ENCODE measurements around the gene CMSS1. TPM values are rescaled to one million over a fixed set of nuclear protein-coding genes. Genes with fewer than 3 reads are reported as not detected.

The CMSS1 gene
- total RNA-seq, 2 donors from 2014 or later, result 18.1 to 22.7 TPM

GRCh38 chr3:99934975-99935797 is 117.5 kb downstream of the CMSS1 start:
- peak overlapping the region; percentile 51 to 83 for H3K27ac ChIP-seq
- H3K4me3 ChIP-seq, result no peak overlapping the region
- H3K4me1 ChIP-seq (ENCODE audit: control insufficient read depth in 1 of 2, low read depth in 2 of 2), result peaks cover 44 to 69% of the 10 kb centered on the region in 2 donors
- H3K27me3 ChIP-seq (replicated peaks; ENCODE audit: insufficient read depth), result no peaks in the 10 kb centered on the region
- DNase-seq (ENCODE audit: low spot score) (no peak), ATAC-seq (ENCODE audit: insufficient number of reproducible peaks, low FRiP score, low read depth) (no peak)
- H3K36me3 ChIP-seq, result no peaks in the 10 kb centered on the region
- no peak for TF ChIP-seq CTCF (IDR thresholded peaks at IDR 0.05)
- no peaks in the 10 kb centered on the region for H3K9me3 ChIP-seq

- peak; percentile 18 for ATAC-seq (ENCODE audit: insufficient number of reproducible peaks, low FRiP score, low read depth)
- H3K27me3 ChIP-seq (replicated peaks; ENCODE audit: insufficient read depth), result no peaks in the 10 kb centered on the region
- H3K4me1 ChIP-seq (ENCODE audit: control insufficient read depth in 1 of 2, low read depth in 2 of 2), result peaks cover 37 to 77% of the 10 kb centered on the region in 2 donors
- H3K9me3 ChIP-seq, result no peaks in the 10 kb centered on the region
- no peak for TF ChIP-seq CTCF (IDR thresholded peaks at IDR 0.05)
- H3K4me3 ChIP-seq, result peak overlapping the region; percentile 15
- H3K27ac ChIP-seq, result peak overlapping the region; percentile 90 to 91
- no peaks in the 10 kb centered on the region for H3K36me3 ChIP-seq
- no peak for DNase-seq (ENCODE audit: low spot score)
Measured at GRCh38 chr3:99938270-99938911, 120.7 kb downstream of the CMSS1 start.

GRCh38 chr3:99939876-99940275 is 122.2 kb downstream of the CMSS1 start:
- no peaks in the 10 kb centered on the region for H3K27me3 ChIP-seq (replicated peaks; ENCODE audit: insufficient read depth)
- peak; percentile 42 for ATAC-seq (ENCODE audit: insufficient number of reproducible peaks, low FRiP score, low read depth)
- peak overlapping the region; percentile 15 for H3K4me3 ChIP-seq
- no peak for DNase-seq (ENCODE audit: low spot score)
- TF ChIP-seq CTCF (IDR thresholded peaks at IDR 0.05), result no peak
- H3K9me3 ChIP-seq, result no peaks in the 10 kb centered on the region
- peaks cover 45 to 83% of the 10 kb centered on the region in 2 donors for H3K4me1 ChIP-seq (ENCODE audit: control insufficient read depth in 1 of 2, low read depth in 2 of 2)
- H3K36me3 ChIP-seq, result no peaks in the 10 kb centered on the region
- peak overlapping the region; percentile 90 to 91 for H3K27ac ChIP-seq

- Histone ChIP-seq H3K36me3 (no peaks in the 10 kb centered on the region), H3K27ac (peak overlapping the region; percentile 90 to 91), H3K9me3 (no peaks in the 10 kb centered on the region), H3K4me1 (ENCODE audit: control insufficient read depth in 1 of 2, low read depth in 2 of 2) (peaks cover 48 to 83% of the 10 kb centered on the region in 2 donors), H3K4me3 (no peak overlapping the region), H3K27me3 (replicated peaks; ENCODE audit: insufficient read depth) (no peaks in the 10 kb centered on the region)
- DNase-seq (ENCODE audit: low spot score), result no peak
- ATAC-seq (ENCODE audit: insufficient number of reproducible peaks, low FRiP score, low read depth), result no peak
- no peak for TF ChIP-seq CTCF (IDR thresholded peaks at IDR 0.05)
Measured at GRCh38 chr3:99940350-99940749, 122.7 kb downstream of the CMSS1 start.

GRCh38 chr3:99941211-99941610 is 123.5 kb downstream of the CMSS1 start:
- Histone ChIP-seq H3K36me3 (no peaks in the 10 kb centered on the region), H3K27ac (peak overlapping the region; percentile 90 to 91), H3K4me1 (ENCODE audit: control insufficient read depth in 1 of 2, low read depth in 2 of 2) (peaks cover 55 to 88% of the 10 kb centered on the region in 2 donors), H3K4me3 (no peak overlapping the region), H3K27me3 (replicated peaks; ENCODE audit: insufficient read depth) (no peaks in the 10 kb centered on the region), H3K9me3 (no peaks in the 10 kb centered on the region)
- TF ChIP-seq CTCF (IDR thresholded peaks at IDR 0.05), result no peak
- no peak for ATAC-seq (ENCODE audit: insufficient number of reproducible peaks, low FRiP score, low read depth)
- DNase-seq (ENCODE audit: low spot score), result no peak
